ENCODE measurements around the gene OR3A2.
"Not testable (repeated sequence)": the region's sequence is repeated elsewhere in the genome, so short reads cannot be mapped to it uniquely, and the experiment has no call there.

Gene OR3A2

DNA sequence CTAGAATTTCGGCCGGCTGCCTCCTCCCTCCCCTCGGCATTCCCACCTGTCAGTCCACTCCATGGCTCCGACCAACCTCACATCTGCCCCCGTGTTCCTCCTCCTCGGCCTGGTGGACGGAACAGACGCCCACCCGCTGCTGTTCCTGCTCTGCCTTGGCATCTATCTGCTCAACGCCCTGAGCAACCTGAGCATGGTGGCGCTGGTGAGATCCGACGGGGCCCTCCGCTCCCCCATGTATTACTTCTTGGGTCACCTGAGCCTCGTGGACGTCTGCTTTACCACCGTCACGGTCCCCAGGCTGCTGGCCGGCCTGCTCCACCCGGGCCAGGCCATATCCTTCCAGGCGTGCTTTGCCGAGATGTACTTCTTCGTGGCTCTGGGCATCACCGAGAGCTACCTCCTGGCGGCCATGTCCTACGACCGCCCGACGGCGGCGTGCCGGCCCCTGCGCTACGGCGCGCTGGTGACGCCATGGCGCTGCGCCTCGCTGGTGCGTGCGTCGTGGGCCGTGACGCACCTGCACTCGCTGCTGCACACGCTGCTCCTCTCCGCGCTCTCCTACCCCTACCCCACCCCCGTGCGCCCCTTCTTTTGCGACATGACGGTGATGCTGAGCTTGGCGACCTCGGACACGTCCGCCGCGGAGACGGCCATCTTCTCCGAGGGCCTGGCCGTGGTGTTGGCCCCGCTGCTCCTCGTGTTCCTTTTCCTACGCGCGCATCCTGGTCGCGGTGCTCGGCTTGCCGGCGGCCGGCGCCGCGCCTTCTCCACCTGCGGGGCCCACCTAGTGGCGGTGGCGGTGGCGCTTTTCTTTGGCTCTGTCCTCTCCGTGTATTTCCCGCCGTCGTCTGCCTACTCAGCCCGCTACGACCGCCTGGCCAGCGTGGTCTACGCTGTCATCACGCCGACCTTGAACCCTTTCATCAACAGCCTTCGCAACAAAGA, at the start of gene OR3A2:
Gene OR3A2 (minus strand): TSS at position 440 of the 948 bp plus-strand sequence.
- DNase-seq = no peak

DNA sequence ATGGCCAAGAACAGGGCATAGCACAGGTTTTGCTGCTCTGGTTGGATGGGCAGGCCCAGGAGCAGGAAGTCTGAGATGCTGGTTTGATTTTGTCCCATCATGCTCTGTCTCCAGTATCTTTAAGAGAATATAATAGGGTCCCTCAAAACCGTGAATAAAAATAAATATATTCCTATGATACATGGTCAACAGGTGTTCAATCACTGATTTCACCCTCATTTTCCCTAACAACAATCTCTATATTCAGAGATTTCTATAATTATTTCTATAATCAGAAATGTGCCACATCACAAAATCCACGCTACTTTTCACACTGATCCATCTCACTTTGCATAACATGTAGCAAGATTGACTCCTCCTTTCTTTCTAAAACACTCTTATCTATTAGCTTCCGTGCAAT, 47.6 kb upstream of the OR3A2 start, which contains the start of gene OR1E2:
Gene OR1E2 (minus strand): TSS at position 101 of the 400 bp plus-strand sequence. CDS start 0 bp downstream, at position 101.
- no peak for DNase-seq

DNA sequence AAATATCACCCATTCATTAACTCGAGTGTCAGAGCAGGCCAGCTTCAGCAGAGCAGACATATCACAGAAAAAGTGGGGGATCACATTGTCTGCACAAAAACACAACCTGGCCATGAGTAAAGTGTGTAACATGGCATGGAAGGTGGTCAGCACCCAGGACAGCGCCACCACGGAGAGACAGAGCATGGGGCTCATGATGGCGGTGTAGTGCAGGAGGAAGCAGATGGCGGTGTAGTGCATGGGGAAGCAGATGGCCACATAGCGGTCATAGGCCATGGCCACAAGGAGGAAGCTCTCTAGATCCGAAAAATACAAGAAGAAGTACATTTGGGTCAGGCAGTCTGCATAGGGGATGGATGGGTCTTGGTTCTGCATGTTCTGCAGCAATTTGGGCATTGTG, 47.1 kb upstream of the OR3A2 start:
- DNase-seq = not testable (repeated sequence)

DNA sequence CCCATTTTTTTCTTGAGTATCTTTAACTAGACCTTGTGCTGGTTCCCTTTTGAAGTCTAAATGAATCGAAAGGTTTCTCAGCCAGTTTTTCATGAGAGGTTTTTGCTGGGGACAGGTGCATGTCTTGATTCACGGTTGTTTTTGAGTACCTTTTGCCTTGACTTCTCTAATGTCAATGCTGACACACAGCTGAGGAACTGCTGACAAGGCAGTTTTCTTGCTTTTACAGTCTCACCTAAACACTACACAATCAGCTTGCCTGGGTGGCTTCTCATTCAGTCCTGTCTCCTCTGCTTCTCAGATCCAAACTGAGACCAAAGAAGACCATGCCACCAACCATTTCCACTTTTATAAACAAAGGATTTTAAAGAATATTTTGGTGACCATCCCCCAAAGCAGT, 32.1 kb upstream of the OR3A2 start:
- no peak for DNase-seq

DNA sequence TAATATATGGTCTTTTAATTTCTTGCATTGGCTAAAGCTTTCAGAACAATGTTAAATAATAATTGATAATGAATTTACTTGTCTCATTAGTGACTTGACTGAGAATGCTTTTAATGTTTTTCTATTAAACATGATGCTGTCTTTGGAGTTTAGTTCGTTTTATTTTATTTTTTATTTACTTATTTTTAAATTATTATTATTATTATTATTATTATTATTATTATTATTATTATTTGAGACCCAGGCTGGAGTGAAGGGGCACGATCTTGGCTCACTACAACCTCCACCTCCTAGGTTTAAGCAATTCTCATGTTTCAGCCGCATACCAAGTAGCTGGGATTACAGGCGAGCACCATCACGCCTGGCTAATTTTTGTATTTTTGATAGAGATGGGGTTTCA, 29.5 kb upstream of the OR3A2 start:
- no peak for DNase-seq

DNA sequence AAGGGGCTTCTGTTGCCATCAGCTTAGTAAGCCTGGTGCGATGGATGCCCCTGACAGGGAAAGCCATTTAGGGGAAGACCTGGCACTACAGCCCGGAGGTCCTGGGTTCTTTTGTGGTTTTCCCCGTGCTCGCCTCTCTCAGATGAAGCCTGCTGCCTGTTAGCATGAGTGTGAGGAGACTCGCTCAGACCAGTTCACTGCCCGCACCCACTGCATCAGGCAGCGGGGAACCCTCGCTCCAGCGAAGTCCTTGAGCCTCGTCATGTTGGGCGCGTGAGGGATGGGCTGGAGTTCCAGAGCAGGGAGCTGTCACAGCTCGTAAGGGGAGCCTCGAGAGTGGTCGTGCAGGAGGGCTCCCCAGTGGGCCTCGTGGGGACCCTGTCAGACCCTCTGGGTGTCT, 26.1 kb upstream of the OR3A2 start:
- DNase-seq = not testable (repeated sequence)

DNA sequence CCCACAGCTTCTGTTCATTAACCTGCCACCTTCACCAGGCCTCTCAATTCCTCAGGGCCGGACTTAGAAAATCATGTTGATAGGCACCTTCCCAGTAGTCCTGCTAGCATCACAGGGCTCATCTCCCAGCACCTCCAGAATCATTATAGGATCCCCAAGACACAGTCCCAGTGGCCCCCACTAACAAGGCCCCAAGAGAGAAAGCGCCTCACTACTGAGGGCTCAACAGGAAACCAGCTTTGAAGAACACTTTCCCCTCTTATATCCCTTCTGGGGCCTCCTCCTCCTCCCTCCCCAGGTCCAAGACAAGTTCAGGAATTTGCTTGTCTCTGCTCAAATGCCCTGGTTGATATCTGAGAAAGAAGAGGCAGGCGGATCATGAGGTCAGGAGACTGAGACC, 25.0 kb upstream of the OR3A2 start, which contains the start of gene OR3A3:
Gene OR3A3 (plus strand): TSS at position 301 of the 400 bp plus-strand sequence.
- DNase-seq = no peak

DNA sequence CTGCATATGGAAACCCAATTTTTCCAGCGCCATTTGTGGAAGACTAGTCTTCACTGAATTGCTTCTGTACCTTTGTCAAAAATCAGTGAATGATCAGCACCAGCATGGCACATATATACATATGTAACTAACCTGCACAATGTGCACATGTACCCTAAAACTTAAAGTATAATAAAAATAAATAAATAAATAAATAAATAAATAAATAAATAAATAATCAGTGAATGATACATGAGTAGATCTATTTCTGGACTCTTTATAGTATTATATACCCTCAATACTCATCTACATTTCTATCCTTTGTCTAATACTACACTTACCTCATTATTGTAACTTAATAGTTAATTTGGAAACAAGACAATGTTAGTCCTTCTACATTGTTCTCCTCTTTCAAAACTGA, 17.7 kb upstream of the OR3A2 start:
- DNase-seq = not testable (repeated sequence)

DNA sequence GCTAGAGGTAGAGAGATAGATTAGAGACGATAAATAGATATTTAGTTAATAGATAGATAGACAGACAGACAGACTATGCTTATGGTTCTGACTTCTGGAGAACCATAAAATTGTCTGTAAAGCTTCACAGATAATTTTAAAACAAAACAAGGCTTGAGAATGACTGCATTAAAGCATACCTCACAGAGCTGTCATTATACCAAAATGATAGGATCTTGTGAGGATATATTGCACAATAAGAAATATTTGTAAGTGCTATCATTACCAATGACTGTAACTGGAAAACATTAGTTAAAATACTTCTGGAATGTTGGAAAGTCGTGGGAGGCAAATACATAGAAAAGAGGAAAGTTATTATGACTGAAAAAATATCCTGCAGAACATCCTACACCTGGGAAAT, 15.7 kb upstream of the OR3A2 start:
- DNase-seq = no peak

DNA sequence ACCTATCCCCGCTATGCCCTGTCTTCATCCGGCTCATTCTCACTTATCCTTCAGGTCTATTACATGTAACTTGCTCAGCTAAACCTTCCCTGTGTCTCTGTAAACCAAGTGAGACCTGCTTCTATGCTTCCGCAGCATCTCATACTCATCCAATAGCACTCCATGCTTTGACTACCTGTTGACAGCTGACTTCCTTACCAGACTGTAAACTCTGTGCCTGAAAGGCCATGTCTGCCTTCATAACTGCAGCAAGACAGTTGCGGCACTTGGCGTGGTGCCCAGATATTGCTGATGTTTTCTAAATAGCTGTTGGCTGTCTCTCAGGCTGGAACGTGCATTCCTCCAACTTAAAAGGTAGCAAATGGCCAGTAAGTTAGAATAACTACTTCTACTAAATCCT, 13.9 kb upstream of the OR3A2 start:
- DNase-seq = no peak

DNA sequence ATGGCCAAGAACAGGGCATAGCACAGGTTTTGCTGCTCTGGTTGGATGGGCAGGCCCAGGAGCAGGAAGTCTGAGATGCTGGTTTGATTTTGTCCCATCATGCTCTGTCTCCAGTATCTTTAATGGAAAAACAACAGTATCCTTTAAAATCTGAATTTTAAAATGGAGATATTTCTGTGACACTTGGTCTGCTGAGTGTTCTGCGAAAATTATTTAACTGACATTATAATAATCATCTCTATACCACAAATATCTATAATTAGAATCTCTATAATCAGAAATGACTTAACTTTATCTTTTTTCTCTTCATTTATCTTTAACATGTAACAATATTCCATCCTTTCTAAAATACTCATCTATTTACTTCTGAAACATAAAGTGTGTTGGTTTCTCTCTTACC, 12.2 kb upstream of the OR3A2 start, which contains the start of gene OR1E1:
Gene OR1E1 (minus strand): TSS at position 101 of the 400 bp plus-strand sequence. CDS start 0 bp downstream, at position 101.
- DNase-seq = no peak

DNA sequence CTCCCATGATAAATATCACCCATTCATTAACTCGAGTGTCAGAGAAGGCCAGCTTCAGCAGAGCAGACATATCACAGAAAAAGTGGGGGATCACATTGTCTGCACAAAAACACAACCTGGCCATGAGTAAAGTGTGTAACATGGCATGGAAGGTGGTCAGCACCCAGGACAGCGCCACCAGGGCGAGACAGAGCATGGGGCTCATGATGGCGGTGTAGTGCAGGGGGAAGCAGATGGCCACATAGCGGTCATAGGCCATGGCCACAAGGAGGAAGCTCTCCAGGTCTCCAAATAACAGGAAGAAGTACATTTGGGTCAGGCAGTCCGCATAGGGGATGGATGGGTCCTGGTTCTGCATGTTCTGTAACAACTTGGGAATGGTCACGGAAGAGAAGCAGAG, 11.7 kb upstream of the OR3A2 start:
- DNase-seq = not testable (repeated sequence)

DNA sequence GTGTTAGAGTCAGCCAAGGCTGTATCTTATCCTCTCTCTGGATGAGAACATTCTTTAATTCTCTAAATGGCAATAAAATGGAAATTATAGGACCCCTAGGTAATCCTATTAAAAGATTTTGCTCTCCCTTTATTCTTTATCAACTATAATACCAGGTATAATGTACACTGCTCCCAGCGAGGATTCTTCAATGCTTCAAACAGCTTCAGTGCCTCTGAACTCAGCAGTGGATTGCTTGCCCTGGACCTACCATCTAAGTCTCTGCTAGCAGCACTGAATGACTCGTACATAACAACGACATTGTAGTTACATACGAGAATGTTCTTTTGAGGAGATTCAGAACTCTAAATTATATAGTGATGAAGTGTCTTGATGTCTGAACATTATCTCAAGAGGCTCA, 3.7 kb upstream of the OR3A2 start:
- DNase-seq = no peak

DNA sequence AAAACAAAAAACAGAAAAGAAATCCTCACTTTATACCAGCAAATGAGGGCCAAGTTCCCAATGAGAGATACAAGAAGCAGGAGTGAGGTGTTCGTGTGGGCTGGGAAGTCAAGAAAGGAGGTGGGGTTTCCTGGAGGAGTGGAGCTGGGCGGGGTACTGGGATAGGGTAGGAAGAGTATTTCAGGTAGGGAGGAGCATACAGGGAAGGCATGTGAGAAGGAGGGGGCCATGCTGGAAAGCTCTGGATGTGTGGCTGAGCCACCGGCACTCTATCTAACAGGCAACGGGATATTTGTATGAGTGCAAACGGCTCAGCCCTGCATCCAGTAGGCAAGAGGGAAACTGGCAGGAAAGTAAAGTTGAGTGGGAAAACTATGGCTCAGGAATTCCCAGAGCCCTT, 4.2 kb downstream of the OR3A2 start:
- DNase-seq = no peak

DNA sequence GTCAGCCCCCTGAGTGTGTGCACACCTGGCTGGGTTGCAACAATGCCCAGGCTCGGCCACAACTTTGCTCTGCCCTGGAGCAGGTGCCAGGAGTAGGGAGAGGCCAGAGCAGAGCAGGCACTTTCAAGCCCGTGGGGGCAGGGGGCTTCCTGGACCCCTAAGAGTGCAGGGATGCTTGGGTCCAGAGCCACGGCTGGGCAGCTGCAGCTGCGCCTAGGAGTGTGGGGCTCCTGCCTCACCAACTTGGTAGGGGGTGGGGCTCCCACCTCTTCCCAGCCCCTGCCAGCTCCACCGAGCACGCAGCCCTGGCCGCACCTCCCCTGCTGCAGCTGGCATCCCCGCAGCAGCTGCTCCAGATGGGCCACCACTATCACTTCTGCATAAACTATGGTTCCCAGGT, 7.8 kb downstream of the OR3A2 start:
- DNase-seq = no peak

DNA sequence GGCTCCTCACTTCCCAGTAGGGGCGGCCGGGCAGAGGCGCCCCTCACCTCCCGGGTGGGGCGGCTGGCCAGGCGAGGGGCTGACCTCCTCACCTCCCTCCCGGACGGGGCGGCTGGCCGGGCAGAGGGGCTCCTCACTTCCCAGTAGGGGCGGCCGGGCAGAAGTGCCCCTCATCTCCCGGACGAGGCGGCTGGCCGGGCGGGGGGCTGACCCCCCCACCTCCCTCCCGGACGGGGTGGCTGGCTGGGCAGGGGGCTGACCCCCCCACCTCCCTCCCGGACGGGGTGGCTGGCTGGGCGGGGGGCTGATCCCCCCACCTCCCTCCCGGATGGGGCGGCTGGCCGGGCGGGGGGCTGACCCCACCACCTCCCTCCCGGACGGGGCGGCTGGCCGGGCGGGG, 14.9 kb downstream of the OR3A2 start:
- not testable (repeated sequence) for DNase-seq

DNA sequence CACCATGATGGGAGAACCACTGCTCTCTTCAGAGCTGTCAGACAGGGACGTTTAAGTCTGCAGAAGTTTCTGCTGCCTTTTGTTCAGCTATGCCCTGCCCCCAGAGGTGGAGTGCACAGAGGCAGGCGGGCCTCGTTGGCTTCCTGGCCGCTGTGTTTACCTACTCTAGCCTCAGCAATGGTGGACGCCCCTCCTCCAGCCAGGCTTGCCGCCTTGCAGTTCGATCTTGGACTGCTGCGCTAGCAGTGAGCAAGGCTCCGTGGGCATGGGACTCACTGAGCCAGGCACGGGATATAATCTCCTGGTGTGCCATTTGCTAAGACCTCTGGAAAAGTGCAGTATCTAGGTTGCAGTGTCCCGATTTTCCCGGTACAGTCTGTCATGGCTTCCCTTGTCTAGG, 43.3 kb downstream of the OR3A2 start:
- not testable (repeated sequence) for DNase-seq

DNA sequence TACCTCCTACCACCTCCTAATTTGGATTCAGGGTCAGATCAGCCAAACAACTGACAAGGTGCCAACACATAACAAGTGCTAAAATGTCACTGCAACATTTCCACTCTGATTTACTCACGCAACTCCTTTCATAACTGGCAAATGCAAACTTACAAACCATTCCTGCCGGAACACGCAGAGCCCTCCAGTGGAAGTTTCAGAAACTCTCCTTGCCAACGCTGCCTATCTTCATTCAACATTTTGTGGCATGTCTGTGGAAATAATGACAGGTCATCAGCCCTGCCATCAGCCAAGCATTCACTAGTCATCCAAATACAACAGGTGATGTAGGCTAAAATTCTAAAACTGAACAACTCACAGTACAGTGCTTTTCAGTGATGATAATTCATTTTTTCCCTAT, 50.2 kb downstream of the OR3A2 start:
- no peak for DNase-seq

DNA sequence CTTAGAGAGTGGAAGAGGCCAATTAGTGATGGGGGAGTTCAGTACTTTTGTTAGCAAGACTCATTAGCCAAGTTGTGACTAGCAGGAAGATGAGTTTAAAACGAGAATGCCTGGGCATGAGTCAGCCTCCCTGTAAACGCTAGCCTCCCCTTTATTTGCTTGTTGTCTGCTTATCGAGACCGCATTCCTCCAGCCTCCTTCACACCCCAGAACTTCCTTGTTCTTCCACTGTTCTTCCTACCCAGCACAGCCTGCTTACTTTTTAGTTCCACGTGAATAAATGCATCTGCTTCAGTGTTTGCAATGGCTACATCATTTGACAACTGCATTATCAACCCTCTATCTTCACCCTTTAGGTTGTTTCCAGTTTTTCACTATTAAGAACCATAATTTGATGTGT, 67.8 kb downstream of the OR3A2 start:
- DNase-seq = no peak

DNA sequence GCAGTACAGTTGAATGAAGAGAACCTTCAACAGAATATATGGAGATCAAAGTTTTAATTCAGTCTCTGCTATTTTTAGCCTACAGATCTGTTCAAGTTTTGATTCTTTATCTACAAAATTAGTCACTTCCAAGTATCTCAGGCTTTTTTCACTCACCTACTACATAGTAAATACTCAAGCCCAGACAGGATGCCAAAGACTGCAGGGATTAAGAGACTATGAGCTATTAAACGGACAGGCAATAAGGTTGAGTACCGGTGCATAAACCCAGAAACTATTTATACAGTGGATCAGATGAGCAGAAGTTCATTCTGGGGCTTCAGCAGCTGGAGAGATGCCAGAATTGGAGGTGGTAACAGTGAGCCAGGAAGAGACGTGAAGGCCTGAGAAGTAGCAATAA, 69.3 kb downstream of the OR3A2 start:
- DNase-seq = no peak

DNA sequence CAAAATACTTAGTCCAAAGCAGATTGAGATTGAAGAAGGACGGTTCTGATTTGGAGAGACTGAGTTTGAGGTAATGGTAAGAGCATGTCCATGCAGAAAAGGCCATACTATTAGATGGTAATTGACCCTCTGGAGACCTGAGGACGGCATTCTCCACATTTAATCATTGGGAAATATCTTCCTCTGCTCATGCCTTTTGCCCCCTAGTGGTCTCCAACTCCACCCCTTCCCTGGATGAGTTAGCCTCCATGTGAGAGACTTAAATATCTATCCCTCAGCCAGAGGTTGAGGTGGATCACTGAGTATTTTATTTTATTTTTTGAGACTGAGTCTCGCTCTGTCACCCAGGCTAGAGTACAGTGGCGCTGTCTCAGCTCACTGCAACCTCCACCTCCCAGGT, 77.5 kb downstream of the OR3A2 start:
- DNase-seq = no peak

DNA sequence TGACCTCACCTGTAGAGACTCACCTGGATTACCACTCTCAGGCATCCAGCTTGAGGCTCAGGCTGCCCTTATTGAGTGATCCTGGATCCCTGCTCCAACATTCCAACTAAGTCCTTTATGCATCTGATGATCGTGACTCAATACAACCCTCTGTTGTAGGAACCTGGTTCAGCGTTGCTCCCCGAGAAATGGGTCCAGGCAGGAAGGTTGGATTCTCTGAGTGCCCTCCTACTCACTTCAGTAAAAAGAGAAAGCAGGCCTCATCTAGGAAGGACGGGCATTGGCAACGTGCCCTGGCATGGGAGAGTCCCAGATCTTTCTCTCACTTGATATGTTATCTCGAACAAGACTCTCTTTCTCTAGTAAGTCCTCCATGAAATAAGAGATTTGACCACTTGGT, 87.8 kb downstream of the OR3A2 start, which contains the start of gene OR3A1:
Gene OR3A1 (minus strand): TSS at position 101 of the 400 bp plus-strand sequence. CDS start 5,778 bp downstream, outside the sequence.
- DNase-seq = no peak

DNA sequence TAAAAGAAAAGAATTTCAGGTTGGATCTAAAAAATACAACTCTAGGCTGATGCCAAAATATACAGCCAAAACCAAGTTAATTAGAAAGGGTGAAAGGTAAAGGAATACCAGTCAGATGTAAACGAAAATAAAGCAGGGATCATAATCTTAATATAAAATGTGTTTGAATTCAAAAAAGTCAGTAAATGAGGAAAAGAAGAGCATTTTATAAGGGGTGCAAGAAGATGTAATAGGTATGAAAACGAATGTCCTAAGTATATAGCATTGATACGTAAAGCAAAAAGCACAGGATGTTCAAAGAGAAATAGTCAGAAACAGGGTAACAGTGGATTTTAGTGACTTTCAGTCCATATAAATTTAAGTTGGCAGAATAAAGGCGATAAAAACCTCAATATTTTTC, 90.5 kb downstream of the OR3A2 start:
- no peak for DNase-seq

DNA sequence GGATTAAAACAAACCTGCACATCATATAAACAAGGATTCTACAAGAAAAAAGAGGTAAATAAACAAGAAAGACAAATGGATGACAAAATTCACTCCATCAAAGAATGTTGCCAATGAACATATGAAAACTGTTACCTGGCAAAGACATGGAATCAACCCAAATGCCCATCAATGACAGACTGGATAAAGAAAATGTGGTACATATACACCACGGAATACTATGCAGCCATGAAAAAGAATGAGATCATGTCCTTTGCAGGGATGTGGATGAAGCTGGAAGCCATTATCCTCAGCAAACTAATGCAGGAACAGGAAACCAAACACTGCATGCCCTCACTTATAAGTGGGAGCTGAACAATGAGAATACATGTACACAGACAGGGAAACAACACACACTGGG, 92.6 kb downstream of the OR3A2 start:
- not testable (repeated sequence) for DNase-seq
